Measurements from ENCODE around the gene KRT8. TPM values are rescaled to one million over a fixed set of nuclear protein-coding genes. Genes with fewer than 3 reads are reported as not detected.

KRT8 gene
- polyA plus RNA-seq, 1 of the 3 experiments (the other 2 are of a cell fraction), result 49.4 TPM

DNA sequence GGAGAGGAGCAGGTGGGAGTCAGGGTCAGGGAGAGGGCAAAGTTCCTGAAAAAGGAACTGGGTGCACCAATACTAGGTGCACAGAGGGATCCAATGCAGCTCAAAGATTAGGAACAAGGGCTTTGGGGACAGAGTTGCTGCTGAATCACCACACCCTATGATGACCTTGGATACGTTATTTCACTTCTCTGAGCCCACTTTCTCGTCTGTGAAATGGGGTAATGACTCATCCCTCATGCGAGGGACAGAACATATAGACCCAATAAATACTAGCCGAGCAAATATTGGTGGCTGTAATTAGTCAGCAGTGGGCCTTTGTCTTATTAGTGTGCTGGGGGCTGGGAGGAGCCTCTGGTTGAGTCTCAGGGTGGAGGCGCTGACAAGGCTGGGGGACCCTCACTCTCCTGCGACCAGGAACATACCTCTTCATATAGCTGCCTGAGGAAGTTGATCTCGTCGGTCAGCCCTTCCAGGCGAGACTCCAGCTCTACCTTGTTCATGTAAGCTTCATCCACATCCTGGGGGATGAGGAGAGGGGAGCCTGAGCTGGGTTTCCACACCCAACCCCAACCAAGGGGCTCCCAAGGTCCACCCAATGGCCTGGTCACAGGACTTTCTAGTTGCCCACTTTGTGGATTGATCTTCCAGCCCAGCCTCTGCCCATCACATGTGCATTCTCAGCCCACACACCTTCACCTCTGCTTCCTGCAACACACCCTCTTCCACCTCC is 4.5 kb downstream of the KRT8 start:
- H3K4me1 ChIP-seq (ENCODE audit: control insufficient read depth in 1 of 2, insufficient read depth in 2 of 2, low read depth in 1 of 2, low read length in 1 of 2), result 0 out of 4 replicates have a peak, but pooled peaks cover 0 to 1% of the 10 kb centered on the region in 2 experiments
- no peak for DNase-seq
- peaks cover 3% of the 10 kb centered on the region for H3F3A ChIP-seq (replicated peaks; ENCODE audit: insufficient read depth)
- H3K4me2 ChIP-seq, result no peak overlapping the region
- WGBS (ENCODE audit: low lambda C conversion rate), result 80% methylated on average over 5 of the region's 9 CpGs
- H3K9me2 ChIP-seq, result no peaks in the 10 kb centered on the region
- H3K27ac ChIP-seq (ENCODE audit: low read depth in 2 of 2, low read length in 1 of 2), result no peak overlapping the region
- ChIA-PET POLR2A (no interaction called here), CTCF (interaction anchor here (1.0 to 9.3 kb wide), 3 partner anchors 17 to 81 kb away, joined by 4 to 91 read pairs (median 35); no protein-coding TSS in a partner anchor)
- H2AFZ ChIP-seq (ENCODE audit: low read depth), result no peak overlapping the region
- H3K79me2 ChIP-seq (ENCODE audit: insufficient read depth), result no peaks in the 10 kb centered on the region
- H3K9me3 ChIP-seq, result no peaks in the 10 kb centered on the region
- H4K20me1 ChIP-seq (ENCODE audit: insufficient read depth), result no peaks in the 10 kb centered on the region
- no peak overlapping the region for H3K9ac ChIP-seq
- no peak overlapping the region for H3K4me3 ChIP-seq (ENCODE audit: low read depth in 2 of 2, low read length in 1 of 2)
- no peaks in the 10 kb centered on the region for H3K27me3 ChIP-seq (ENCODE audit: insufficient read depth)
- H3K36me3 ChIP-seq (replicated peaks in 1 of 2; ENCODE audit: control insufficient read depth in 1 of 2, insufficient read depth in 2 of 2, low read length in 1 of 2), result no peaks in the 10 kb centered on the region
- TF ChIP-seq TAF1 (IDR thresholded peaks at IDR 0.05; ENCODE audit: borderline replicate concordance, low read depth, low read length) (no peak), FOXJ3 (CRISPR knock-in tag; IDR thresholded peaks at IDR 0.05) (no peak), RFX5 (IDR thresholded peaks at IDR 0.05; ENCODE audit: low read length) (no peak), MEF2A (IDR thresholded peaks at IDR 0.05; ENCODE audit: borderline replicate concordance, low read depth) (no peak), GATA2 (CRISPR knock-in tag; IDR thresholded peaks at IDR 0.05) (no peak), TCF12 (IDR thresholded peaks at IDR 0.05) (no peak)
- TF ChIP-seq, protein P1, sequence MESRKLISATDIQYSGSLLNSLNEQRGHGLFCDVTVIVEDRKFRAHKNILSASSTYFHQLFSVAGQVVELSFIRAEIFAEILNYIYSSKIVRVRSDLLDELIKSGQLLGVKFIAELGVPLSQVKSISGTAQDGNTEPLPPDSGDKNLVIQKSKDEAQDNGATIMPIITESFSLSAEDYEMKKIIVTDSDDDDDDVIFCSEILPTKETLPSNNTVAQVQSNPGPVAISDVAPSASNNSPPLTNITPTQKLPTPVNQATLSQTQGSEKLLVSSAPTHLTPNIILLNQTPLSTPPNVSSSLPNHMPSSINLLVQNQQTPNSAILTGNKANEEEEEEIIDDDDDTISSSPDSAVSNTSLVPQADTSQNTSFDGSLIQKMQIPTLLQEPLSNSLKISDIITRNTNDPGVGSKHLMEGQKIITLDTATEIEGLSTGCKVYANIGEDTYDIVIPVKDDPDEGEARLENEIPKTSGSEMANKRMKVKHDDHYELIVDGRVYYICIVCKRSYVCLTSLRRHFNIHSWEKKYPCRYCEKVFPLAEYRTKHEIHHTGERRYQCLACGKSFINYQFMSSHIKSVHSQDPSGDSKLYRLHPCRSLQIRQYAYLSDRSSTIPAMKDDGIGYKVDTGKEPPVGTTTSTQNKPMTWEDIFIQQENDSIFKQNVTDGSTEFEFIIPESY (IDR thresholded peaks at IDR 0.05; ENCODE audit: borderline replicate concordance, low read depth), result no peak
- TF ChIP-seq, protein P2, sequence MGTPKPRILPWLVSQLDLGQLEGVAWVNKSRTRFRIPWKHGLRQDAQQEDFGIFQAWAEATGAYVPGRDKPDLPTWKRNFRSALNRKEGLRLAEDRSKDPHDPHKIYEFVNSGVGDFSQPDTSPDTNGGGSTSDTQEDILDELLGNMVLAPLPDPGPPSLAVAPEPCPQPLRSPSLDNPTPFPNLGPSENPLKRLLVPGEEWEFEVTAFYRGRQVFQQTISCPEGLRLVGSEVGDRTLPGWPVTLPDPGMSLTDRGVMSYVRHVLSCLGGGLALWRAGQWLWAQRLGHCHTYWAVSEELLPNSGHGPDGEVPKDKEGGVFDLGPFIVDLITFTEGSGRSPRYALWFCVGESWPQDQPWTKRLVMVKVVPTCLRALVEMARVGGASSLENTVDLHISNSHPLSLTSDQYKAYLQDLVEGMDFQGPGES (IDR thresholded peaks at IDR 0.05; ENCODE audit: low read depth, low read length), result no peak
- TF ChIP-seq, protein P3, sequence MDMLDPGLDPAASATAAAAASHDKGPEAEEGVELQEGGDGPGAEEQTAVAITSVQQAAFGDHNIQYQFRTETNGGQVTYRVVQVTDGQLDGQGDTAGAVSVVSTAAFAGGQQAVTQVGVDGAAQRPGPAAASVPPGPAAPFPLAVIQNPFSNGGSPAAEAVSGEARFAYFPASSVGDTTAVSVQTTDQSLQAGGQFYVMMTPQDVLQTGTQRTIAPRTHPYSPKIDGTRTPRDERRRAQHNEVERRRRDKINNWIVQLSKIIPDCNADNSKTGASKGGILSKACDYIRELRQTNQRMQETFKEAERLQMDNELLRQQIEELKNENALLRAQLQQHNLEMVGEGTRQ (IDR thresholded peaks at IDR 0.05; ENCODE audit: borderline replicate concordance, low read depth, low read length), result no peak

DNA sequence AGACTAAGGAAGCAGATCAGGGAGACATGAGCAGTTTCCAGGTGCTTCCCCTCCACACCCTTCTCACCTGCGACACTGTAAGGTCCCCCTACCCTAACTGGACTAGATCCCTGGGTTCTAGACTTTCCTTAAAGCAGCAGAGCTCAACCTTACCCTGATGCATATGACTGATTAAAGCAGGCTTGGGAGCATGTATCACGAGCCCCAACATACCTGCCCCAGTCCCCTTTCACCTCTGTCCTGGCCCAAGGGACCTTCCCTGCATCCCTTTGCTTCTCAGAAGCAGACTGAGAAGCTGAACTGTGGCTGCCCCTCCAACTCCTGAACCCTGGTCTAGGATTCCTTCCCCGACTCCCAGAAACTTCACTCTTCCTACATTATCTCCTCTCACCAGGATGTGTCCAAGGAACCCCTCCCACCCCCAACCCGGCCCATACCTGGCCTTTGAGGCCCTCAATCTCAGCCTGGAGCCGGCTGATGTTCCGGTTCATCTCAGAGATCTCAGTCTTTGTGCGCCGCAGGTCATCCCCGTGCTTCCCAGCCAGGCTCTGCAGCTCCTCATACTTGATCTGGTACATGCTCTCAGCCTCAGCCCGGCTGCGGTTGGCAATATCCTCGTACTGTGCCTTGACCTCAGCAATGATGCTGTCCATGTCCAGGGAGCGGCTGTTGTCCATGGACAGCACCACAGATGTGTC is 5.4 kb downstream of the KRT8 start:
- H2AFZ ChIP-seq (ENCODE audit: low read depth), result no peak overlapping the region
- no peaks in the 10 kb centered on the region for H3K36me3 ChIP-seq (replicated peaks in 1 of 2; ENCODE audit: control insufficient read depth in 1 of 2, insufficient read depth in 2 of 2, low read length in 1 of 2)
- no peaks in the 10 kb centered on the region for H3K27me3 ChIP-seq (ENCODE audit: insufficient read depth)
- H3F3A ChIP-seq (replicated peaks; ENCODE audit: insufficient read depth), result no peaks in the 10 kb centered on the region
- CTCF ChIA-PET, result interaction anchor here (2.4 to 9.3 kb wide), 3 partner anchors 16 to 81 kb away, joined by 17 to 91 read pairs (median 35); no protein-coding TSS in a partner anchor
- H3K4me3 ChIP-seq (ENCODE audit: low read depth in 2 of 2, low read length in 1 of 2), result no peak overlapping the region
- no peak overlapping the region for H3K4me2 ChIP-seq
- 86% methylated on average over 12 of the region's 13 CpGs for WGBS (ENCODE audit: low lambda C conversion rate)
- no peak overlapping the region for H3K9ac ChIP-seq
- H3K79me2 ChIP-seq (ENCODE audit: insufficient read depth), result no peaks in the 10 kb centered on the region
- H4K20me1 ChIP-seq (ENCODE audit: insufficient read depth), result no peaks in the 10 kb centered on the region
- TF ChIP-seq FOXM1 (IDR thresholded peaks at IDR 0.05; ENCODE audit: low read depth) (no peak), MEF2A (IDR thresholded peaks at IDR 0.05; ENCODE audit: borderline replicate concordance, low read depth) (no peak), GATA2 (CRISPR knock-in tag; IDR thresholded peaks at IDR 0.05) (no peak), EZH2phosphoT487 (IDR thresholded peaks at IDR 0.05; ENCODE audit: borderline replicate concordance, low read depth) (no peak), FOXJ3 (CRISPR knock-in tag; IDR thresholded peaks at IDR 0.05) (no peak), TCF12 (IDR thresholded peaks at IDR 0.05) (no peak), TEAD4 (IDR thresholded peaks at IDR 0.05; ENCODE audit: borderline replicate concordance, insufficient read depth) (no peak)
- TF ChIP-seq, protein P4, sequence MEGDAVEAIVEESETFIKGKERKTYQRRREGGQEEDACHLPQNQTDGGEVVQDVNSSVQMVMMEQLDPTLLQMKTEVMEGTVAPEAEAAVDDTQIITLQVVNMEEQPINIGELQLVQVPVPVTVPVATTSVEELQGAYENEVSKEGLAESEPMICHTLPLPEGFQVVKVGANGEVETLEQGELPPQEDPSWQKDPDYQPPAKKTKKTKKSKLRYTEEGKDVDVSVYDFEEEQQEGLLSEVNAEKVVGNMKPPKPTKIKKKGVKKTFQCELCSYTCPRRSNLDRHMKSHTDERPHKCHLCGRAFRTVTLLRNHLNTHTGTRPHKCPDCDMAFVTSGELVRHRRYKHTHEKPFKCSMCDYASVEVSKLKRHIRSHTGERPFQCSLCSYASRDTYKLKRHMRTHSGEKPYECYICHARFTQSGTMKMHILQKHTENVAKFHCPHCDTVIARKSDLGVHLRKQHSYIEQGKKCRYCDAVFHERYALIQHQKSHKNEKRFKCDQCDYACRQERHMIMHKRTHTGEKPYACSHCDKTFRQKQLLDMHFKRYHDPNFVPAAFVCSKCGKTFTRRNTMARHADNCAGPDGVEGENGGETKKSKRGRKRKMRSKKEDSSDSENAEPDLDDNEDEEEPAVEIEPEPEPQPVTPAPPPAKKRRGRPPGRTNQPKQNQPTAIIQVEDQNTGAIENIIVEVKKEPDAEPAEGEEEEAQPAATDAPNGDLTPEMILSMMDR (IDR thresholded peaks at IDR 0.05), result no peak
- TF ChIP-seq, protein P3 (IDR thresholded peaks at IDR 0.05; ENCODE audit: borderline replicate concordance, low read depth, low read length), result no peak
- POLR2A ChIA-PET, result no interaction called here
- H3K9me3 ChIP-seq, result no peaks in the 10 kb centered on the region
- no peak overlapping the region for H3K27ac ChIP-seq (ENCODE audit: low read depth in 2 of 2, low read length in 1 of 2)
- no peaks in the 10 kb centered on the region for H3K9me2 ChIP-seq
- peaks cover 0 to 5% of the 10 kb centered on the region in 2 experiments; a peak in 1 of 4 replicates for H3K4me1 ChIP-seq (ENCODE audit: control insufficient read depth in 1 of 2, insufficient read depth in 2 of 2, low read depth in 1 of 2, low read length in 1 of 2)
- no peak for DNase-seq

All from SK-N-SH (cell line).